ENCODE data around the gene RALGPS2. TPM values are rescaled to one million over a fixed set of nuclear protein-coding genes. Genes with fewer than 3 reads are reported as not detected.

The RALGPS2 gene, protein sequence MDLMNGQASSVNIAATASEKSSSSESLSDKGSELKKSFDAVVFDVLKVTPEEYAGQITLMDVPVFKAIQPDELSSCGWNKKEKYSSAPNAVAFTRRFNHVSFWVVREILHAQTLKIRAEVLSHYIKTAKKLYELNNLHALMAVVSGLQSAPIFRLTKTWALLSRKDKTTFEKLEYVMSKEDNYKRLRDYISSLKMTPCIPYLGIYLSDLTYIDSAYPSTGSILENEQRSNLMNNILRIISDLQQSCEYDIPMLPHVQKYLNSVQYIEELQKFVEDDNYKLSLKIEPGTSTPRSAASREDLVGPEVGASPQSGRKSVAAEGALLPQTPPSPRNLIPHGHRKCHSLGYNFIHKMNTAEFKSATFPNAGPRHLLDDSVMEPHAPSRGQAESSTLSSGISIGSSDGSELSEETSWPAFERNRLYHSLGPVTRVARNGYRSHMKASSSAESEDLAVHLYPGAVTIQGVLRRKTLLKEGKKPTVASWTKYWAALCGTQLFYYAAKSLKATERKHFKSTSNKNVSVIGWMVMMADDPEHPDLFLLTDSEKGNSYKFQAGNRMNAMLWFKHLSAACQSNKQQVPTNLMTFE
- 6.4 and 14.2 TPM in 2 replicates for total RNA-seq

DNA sequence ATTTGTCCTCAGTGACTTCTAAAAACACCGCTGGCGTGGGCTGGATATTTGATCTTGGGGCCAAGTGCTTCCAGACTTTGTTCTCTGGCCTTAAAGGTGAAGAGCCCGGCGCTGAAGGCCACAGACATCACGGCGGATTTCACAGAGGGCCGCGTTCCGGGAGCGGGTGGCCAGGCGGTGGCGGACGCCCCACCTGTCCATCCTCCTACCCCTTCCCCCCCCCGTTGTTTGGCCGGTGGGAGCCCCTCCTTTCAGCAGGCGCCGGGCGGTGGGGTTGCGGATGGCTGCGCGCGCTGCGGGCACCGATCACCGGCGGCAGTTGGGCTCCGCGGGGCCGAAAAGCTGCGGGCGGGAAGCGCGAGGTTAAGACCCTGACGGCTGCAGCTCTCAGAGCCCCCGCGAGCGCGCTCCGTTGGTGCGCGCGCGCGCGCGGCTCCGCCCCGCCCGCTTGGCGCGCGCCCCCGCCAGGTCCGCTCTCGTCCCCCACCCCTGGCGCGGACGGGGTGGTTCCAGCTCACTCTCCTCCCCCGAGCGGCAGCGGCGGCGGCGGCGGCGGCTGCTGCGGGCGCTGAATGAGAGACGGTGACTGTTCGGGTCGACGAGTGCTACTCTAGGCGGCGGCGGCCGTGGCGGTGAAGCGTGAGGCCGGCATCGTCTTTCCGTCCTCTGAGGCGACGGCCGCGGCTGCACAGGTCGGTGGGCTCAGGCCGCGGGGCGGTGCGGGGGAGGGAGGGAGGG, at the start of gene RALGPS2:
Gene RALGPS2, plus strand, starts transcription at position 517 of the 738 bp plus-strand sequence. CDS start 51,521 bp downstream, outside the sequence.

DNA sequence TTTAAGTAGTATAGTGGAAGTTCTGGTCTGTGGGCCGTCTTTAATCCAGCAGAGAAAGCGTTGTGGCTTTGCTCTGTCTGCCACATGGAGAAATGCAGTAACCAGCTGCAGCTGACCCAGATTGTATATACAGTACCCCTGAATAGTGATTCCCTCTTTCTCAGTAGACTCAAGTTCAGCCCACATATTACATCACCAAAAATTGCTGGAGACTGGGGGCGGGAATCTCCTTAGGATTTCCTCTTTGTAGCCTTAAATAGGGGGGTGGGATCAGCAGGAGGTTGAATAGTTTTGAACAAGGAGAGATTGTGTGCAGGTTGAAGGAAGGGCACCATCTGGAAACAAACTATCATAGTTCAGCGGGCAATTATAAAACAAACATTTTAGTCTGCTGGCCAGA, 145.9 kb downstream of the RALGPS2 start, which contains the start of gene ANGPTL1:
Gene ANGPTL1, minus strand, starts transcription at position 134 of the 400 bp plus-strand sequence. CDS start 5,301 bp downstream, outside the sequence.

Other genes starting within 250 kb of the RALGPS2 start
- gene CLEC20A, start 228.3 kb upstream of the RALGPS2 start, total RNA-seq: not detected in 2 replicates
- 0.15 TPM in 1 of 2 replicates, not detected in the other for gene TEX35, start 212.1 kb upstream of the RALGPS2 start, total RNA-seq
- 34.1 and 47.6 TPM in 2 replicates for gene ANGPTL1, start 145.8 kb downstream of the RALGPS2 start, total RNA-seq